GM18507 (cell line): ENCODE data around the gene JAZF1.

Experiments used
- DNase-seq: peaks from one replicate; pipeline ENCODE4 v3.0.0; 2011; ENCODE audit warnings: low read depth; ENCODE audit not compliant: insufficient read length; ENCODE audit errors: extremely low spot score
- FAIRE-seq: peaks from 2 replicates; lab custom pipeline; 2011; peaks lifted over from hg19 to GRCh38; lab: Jason Lieb, UNC

JAZF1 gene

GRCh38 chr7:28002638-28003037 is 178.0 kb downstream of the JAZF1 start:
- DNase-seq: no peak
- no peak for FAIRE-seq

- no peak for DNase-seq
- no peak for FAIRE-seq
These were observed 178.7 kb downstream of the JAZF1 start for GRCh38 chr7:28001896-28002295.

GRCh38 chr7:27999829-28000228 is 180.8 kb downstream of the JAZF1 start:
- FAIRE-seq (no peak), DNase-seq (no peak)

GRCh38 chr7:27998382-27998781 is 182.2 kb downstream of the JAZF1 start:
- DNase-seq (no peak), FAIRE-seq (no peak)

DNA sequence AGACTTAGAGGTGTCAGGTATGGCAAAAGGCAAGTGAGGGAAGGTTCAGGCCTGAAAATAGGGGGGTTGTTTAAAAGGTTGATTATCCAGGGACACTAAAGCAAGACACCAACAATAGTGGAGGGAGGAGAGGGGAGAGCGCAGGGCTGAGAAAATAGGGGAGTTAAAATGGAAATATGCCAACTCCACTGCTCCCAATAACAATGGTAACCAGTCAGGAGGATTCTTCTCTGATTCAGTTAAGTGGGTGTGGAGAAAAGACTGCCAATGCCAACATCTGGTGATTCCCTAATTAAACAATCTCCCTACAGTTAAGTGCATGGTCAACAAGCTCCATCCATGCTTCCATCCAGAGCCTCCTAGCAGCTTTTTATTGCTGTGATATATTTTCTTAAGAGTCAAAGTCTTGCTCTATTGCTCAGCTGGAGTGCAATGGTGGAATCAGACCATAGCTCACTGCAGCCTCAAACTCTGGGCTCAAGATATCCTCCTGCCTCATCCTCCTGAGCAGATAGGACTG is 183.3 kb downstream of the JAZF1 start:
- FAIRE-seq: no peak
- DNase-seq: no peak

GRCh38 chr7:27996141-27996540 is 184.5 kb downstream of the JAZF1 start:
- DNase-seq: no peak
- no peak for FAIRE-seq

DNA sequence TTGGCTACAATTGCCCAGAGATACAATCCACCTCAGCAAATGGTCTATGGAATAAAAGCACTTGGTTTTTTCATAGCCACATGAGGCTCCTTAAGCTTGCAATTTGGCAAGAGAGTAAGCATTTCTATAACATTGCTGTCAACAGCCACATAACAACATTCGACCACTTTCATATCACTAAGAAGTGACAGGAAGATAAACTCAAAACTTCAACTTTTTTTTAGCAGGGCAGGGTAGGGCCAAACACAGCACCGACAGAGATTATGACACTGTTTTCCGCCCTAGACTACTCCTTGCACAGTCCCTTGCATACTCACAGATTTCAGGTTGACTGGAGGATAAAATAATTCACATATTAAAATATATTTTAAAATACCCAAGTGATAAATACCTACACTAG is 185.4 kb downstream of the JAZF1 start:
- no peak for FAIRE-seq
- DNase-seq: no peak

DNA sequence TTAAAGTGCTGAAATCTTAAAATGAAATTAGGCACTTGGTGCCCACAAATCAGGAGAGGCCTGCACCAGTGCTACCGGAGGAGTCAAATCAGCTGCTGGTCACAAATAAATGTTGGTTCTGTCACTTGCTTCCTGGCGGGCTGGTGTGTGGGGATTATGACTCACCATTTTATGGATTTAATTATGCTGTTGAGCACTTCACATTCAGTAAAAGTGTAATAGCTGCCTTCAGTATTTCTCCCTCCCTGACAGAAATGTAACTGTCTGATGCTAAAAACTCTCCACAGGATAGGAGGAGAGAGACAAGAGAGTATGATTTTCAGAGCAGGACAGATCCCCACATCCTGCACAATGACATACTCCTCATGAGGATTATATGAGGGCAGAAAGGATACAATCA is 186.0 kb downstream of the JAZF1 start:
- no peak for FAIRE-seq

GRCh38 chr7:27992755-27993493 is 187.7 kb downstream of the JAZF1 start:
- DNase-seq (no peak), FAIRE-seq (no peak)

More for the DNA sequence above, 186.0 kb downstream of the JAZF1 start:
- DNase-seq: no peak

GRCh38 chr7:27992097-27992496 is 188.5 kb downstream of the JAZF1 start:
- DNase-seq: no peak
- no peak for FAIRE-seq

- DNase-seq (no peak), FAIRE-seq (no peak)
These were observed 189.5 kb downstream of the JAZF1 start for GRCh38 chr7:27991006-27991528.

- FAIRE-seq (no peak), DNase-seq (no peak)
These were observed 204.1 kb downstream of the JAZF1 start for GRCh38 chr7:27976531-27976930.

DNA sequence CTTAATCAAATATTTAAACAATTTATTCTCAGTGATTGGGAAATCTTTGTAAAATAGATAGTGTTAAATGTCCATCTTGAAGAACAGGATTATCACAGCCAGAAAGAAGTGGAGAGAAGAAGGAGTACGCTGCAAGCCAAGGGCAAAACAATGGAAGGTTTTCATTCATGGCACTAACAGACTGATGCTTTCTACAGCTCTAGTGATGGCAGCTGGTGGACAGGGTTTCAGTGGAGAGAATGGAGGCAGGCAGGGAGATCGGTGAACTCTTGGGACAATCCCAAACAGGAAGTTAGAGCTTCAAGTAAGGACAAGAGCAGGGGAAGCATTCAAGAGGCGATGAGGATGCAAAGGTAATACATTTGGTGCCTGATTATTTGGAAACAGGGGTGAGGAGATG is 207.0 kb downstream of the JAZF1 start:
- DNase-seq (no peak), FAIRE-seq (no peak)

DNA sequence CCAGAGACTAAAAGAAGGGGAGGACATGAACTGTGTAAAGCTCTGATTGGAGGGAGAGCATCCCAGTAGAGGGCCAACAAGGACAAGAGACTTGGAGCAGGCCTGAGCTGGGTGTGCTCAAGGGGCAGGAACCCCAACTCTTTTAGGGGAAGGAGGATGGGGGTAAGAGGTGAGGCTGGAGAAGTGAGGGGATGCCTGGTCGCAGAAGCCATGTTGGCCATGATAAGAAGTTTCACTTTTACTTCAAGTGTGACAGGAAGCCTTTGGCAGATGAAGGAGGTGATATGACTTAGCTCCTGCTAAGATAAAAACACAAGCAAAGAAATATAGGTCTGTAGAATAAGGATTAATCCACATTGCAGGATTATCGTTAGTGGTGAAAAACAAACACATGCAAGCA is 208.3 kb downstream of the JAZF1 start:
- no peak for DNase-seq
- no peak for FAIRE-seq

DNA sequence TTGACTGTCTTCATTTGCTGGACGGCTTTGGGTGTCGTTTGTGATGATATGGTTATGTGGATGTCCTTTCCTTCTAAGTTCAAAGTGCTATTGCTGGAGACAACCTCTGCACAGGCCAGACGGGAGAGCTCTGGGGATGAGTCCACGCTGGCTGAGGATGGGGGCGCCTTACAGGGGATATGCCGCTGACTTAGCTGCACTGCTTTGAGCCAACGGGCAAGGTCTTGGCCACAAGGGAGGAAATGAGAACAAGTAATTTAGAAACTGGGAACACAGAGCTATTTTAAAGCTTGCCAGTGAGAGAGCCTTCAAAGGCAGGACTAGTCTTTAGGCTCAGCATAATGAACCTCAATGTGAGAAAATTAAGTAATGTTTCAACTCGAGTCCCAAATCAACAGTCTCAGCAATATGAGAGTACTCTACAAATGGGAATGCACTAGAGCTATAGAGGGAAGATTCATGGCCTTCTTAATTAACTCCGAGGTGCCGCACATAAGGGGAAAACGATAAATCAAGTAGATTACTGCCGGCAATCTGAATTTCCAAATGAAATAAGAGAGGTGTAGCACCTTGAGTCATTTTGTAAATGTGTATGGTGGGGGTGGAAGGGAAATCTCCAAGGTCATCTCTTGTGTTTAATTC is 209.3 kb downstream of the JAZF1 start:
- DNase-seq: no peak
- FAIRE-seq: no peak

GRCh38 chr7:27970350-27970749 is 210.2 kb downstream of the JAZF1 start:
- peak; percentile 29 for FAIRE-seq

GRCh38 chr7:27969346-27969745 is 211.2 kb downstream of the JAZF1 start:
- FAIRE-seq (no peak), DNase-seq (no peak)

More at GRCh38 chr7:27970350-27970749, 210.2 kb downstream of the JAZF1 start:
- DNase-seq: no peak

GRCh38 chr7:27967639-27968038 is 213.0 kb downstream of the JAZF1 start:
- DNase-seq: no peak
- FAIRE-seq: no peak

- FAIRE-seq (no peak), DNase-seq (no peak)
These were observed 214.3 kb downstream of the JAZF1 start for GRCh38 chr7:27966219-27966780.

DNA sequence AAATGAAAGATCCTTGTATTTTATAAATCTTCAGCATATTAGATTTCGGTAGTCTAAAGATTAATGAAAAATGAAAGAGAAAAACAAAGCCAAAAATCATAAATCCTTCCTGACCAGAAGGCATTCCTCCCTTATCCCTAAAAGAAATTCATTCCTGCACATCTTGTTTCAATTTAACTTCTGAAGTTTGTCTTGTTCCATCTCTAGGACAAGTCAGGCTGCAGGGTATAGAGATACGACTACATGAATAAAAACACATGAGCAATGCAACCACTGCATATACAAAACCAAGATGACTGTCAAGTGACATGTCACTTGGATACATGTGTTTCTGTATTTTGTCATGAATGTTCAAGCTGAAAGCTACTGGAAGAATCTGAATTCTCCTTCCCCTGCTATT is 214.9 kb downstream of the JAZF1 start:
- FAIRE-seq (no peak), DNase-seq (no peak)
